Measurements from ENCODE around the gene NHEJ1. TPM values are rescaled to one million over a fixed set of nuclear protein-coding genes. Genes with fewer than 3 reads are reported as not detected.
A peak's percentile ranks its signal among the peaks of the same experiment; 100 is the strongest.

The NHEJ1 gene
- total and polyA plus RNA-seq, 2 of the 13 experiments (the other 11 are each of a cell fraction or from before 2014, with no cell fraction given): 30.0 to 30.7 TPM

GRCh38 chr2:219182331-219183150 lies 21.9 kb upstream of the NHEJ1 start:
- Histone ChIP-seq H3K4me1 (ENCODE audit: insufficient read depth, low read length) (peaks cover 16% of the 10 kb centered on the region), H3K4me3 (replicated peaks in 1 of 3; ENCODE audit: insufficient read depth in 1 of 3, low read depth in 2 of 3, low read length in 3 of 3) (no peak overlapping the region), H3K9me3 (ENCODE audit: low read length) (no peaks in the 10 kb centered on the region), H3K9ac (ENCODE audit: insufficient read depth, low read depth, low read length) (no peak overlapping the region), H3K36me3 (replicated peaks in 1 of 2; ENCODE audit: control insufficient read depth in 1 of 2, insufficient read depth in 2 of 2, low read length in 2 of 2) (peaks cover 30 to 48% of the 10 kb centered on the region in 2 experiments), H3K27me3 (ENCODE audit: control insufficient read depth in 1 of 2, insufficient read depth in 2 of 2, low read length in 2 of 2) (no peaks in the 10 kb centered on the region; a peak in 1 of 5 replicates), H2AFZ (ENCODE audit: low read length) (no peak overlapping the region), H3K4me2 (ENCODE audit: low read depth, low read length) (no peak overlapping the region), H3K79me2 (ENCODE audit: insufficient read depth, low read length) (peaks cover 17% of the 10 kb centered on the region), H4K20me1 (ENCODE audit: insufficient read depth, low read length) (no peaks in the 10 kb centered on the region), H3K27ac (ENCODE audit: extremely low read length, insufficient read depth, low read length) (no peak overlapping the region)
- in situ Hi-C loops (cut with HindIII; ENCODE audit: extremely low pct_ligation_motif_present, low pct_unique_long_range_greater_than_20kb) (no loop called here), intact Hi-C loops (cut with micrococcal nuclease; ENCODE audit: unreplicated experiment) (no loop called here)
- ChIA-PET POLR2A (interaction anchor here (0.8 to 4.8 kb wide), 9 partner anchors 11 to 67 kb away, joined by 3 to 21 read pairs (median 4); partner anchors contain the start of gene ZFAND2B), CTCF (ENCODE audit: low intra/inter-chr PET ratio, low total read pairs) (no interaction called here)
- no peak for ATAC-seq
- TF ChIP-seq RBFOX2 (IDR thresholded peaks at IDR 0.05; ENCODE audit: low read depth, low read length) (0 out of 2 replicates have a peak, but pooled peaks have one; percentile 22), HNRNPH1 (optimal IDR thresholded peaks at IDR 0.05; ENCODE audit: low read depth, low read length) (no peak), CBX1 (IDR thresholded peaks at IDR 0.05; ENCODE audit: low read depth) (no peak), NRL (CRISPR knock-in tag; IDR thresholded peaks at IDR 0.05; ENCODE audit: borderline replicate concordance) (no peak), FOXO4 (CRISPR knock-in tag; conservative IDR thresholded peaks at IDR 0.05) (0 out of 2 replicates have a peak, but pooled peaks have one; percentile 53), KDM2A (CRISPR knock-in tag; IDR thresholded peaks at IDR 0.05; ENCODE audit: borderline replicate concordance, low read depth) (no peak), ZNF232 (CRISPR knock-in tag; IDR thresholded peaks at IDR 0.05; ENCODE audit: borderline replicate concordance) (no peak), ZNF784 (CRISPR knock-in tag; IDR thresholded peaks at IDR 0.05; ENCODE audit: borderline replicate concordance) (no peak), HOXA5 (CRISPR knock-in tag; IDR thresholded peaks at IDR 0.05) (no peak), AGO2 (optimal IDR thresholded peaks at IDR 0.05; ENCODE audit: low read depth, low read length) (peak; percentile 45)
- TF ChIP-seq, protein P1, sequence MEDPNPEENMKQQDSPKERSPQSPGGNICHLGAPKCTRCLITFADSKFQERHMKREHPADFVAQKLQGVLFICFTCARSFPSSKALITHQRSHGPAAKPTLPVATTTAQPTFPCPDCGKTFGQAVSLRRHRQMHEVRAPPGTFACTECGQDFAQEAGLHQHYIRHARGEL (CRISPR knock-in tag; IDR thresholded peaks at IDR 0.05): no peak
- TF ChIP-seq, protein P2, sequence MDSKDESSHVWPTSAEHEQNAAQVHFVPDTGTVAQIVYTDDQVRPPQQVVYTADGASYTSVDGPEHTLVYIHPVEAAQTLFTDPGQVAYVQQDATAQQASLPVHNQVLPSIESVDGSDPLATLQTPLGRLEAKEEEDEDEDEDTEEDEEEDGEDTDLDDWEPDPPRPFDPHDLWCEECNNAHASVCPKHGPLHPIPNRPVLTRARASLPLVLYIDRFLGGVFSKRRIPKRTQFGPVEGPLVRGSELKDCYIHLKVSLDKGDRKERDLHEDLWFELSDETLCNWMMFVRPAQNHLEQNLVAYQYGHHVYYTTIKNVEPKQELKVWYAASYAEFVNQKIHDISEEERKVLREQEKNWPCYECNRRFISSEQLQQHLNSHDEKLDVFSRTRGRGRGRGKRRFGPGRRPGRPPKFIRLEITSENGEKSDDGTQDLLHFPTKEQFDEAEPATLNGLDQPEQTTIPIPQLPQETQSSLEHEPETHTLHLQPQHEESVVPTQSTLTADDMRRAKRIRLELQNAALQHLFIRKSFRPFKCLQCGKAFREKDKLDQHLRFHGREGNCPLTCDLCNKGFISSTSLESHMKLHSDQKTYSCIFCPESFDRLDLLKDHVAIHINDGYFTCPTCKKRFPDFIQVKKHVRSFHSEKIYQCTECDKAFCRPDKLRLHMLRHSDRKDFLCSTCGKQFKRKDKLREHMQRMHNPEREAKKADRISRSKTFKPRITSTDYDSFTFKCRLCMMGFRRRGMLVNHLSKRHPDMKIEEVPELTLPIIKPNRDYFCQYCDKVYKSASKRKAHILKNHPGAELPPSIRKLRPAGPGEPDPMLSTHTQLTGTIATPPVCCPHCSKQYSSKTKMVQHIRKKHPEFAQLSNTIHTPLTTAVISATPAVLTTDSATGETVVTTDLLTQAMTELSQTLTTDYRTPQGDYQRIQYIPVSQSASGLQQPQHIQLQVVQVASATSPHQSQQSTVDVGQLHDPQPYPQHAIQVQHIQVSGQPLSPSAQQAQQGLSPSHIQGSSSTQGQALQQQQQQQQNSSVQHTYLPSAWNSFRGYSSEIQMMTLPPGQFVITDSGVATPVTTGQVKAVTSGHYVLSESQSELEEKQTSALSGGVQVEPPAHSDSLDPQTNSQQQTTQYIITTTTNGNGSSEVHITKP (CRISPR knock-in tag; IDR thresholded peaks at IDR 0.05; ENCODE audit: low read depth): no peak
- BruUV-seq (replicated peaks): no TSS peak
- no peak for DNase-seq (ENCODE audit: low spot score)
- no peak for FAIRE-seq
- 95% methylated on average over 8 of the region's 8 CpGs for WGBS (ENCODE audit: low lambda C conversion rate)

All from HepG2 (cell line).